ENCODE results near the gene SLCO1C1.
"Not testable (repeated sequence)": the region's sequence is repeated elsewhere in the genome, so short reads cannot be mapped to it uniquely, and the experiment has no call there.

The SLCO1C1 gene, protein sequence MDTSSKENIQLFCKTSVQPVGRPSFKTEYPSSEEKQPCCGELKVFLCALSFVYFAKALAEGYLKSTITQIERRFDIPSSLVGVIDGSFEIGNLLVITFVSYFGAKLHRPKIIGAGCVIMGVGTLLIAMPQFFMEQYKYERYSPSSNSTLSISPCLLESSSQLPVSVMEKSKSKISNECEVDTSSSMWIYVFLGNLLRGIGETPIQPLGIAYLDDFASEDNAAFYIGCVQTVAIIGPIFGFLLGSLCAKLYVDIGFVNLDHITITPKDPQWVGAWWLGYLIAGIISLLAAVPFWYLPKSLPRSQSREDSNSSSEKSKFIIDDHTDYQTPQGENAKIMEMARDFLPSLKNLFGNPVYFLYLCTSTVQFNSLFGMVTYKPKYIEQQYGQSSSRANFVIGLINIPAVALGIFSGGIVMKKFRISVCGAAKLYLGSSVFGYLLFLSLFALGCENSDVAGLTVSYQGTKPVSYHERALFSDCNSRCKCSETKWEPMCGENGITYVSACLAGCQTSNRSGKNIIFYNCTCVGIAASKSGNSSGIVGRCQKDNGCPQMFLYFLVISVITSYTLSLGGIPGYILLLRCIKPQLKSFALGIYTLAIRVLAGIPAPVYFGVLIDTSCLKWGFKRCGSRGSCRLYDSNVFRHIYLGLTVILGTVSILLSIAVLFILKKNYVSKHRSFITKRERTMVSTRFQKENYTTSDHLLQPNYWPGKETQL

DNA sequence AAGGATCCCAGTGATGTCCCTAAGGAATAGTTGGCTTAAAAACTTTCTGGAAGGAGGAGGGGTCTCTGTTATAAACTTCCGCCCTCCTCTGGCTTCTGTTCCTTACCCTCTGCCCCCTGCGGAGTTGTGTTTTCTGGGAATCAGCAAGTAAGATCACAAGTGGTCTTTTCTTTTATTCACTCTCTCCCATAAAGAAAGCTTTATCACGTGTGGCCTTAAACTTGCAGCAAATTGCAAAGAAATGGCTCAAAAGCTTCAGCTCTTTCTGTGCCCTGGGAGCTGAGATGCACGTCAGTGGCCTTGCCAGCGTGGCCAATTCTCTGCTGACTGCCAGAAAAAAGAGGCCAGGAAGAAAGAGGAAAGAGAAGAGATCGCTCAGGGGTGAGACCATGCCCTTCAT lies at the start of gene SLCO1C1:
Gene SLCO1C1 (plus strand): TSS at position 101 of the 400 bp plus-strand sequence. CDS start 4,245 bp downstream, outside the sequence.
- DNase-seq = no peak

DNA sequence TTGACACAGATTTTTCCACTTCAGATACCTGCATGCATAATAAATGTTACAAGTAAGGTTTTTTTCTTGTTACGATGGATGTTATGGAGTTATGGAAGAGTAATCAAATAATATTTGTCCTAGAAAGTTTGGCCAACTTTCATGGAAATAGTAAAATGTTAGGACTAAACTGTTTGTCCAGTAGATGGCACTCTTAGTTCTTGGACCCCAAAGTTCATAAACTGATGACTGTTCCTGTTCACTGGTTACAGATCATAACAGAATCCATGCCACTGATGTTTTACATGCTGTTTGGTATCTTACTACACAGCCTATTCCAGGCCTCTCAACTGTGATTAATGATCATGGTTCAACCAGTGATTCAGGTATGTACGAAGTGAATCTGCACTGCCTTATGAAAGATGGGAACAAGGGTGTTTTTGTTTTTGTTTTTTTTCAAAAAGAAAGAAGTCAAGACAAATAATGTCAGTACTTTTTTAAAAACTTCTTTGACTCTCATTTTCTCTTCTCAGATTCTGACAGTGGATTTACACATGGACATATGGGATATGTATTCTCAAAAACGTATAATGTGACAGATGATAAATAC lies 48.8 kb upstream of the SLCO1C1 start:
- no peak for DNase-seq

DNA sequence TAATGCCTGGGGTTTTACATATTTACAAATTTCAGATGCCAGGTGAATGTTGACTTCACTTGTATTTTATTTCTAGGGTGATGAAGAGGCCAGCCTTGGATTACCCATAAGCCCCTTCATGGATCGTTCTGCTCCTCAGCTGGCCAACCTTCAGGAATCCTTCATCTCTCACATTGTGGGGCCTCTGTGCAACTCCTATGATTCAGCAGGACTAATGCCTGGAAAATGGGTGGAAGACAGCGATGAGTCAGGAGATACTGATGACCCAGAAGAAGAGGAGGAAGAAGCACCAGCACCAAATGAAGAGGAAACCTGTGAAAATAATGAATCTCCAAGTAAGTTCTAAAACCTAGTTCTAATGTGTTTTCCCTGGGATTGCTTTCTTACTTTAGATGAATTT lies 41.3 kb upstream of the SLCO1C1 start:
- DNase-seq = no peak

DNA sequence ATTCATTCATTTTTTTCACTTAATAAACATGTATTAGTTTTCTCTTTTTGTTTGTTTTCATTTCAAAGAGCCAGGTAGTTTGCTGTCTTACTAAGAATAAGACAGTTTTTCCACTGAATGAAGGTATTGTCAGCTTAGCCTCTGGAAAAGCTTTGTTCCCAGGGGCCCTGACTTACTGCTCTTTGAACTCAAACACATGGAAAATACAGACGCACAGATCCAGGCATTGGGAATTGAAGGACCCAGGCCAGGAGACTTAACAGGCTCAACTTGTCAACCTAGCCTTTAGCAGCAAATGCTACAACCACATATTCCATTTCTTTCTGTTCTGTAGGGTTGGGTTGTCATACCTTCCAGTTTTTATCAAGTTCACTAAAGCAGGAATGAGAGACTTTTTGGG lies 38.5 kb upstream of the SLCO1C1 start:
- DNase-seq = no peak

DNA sequence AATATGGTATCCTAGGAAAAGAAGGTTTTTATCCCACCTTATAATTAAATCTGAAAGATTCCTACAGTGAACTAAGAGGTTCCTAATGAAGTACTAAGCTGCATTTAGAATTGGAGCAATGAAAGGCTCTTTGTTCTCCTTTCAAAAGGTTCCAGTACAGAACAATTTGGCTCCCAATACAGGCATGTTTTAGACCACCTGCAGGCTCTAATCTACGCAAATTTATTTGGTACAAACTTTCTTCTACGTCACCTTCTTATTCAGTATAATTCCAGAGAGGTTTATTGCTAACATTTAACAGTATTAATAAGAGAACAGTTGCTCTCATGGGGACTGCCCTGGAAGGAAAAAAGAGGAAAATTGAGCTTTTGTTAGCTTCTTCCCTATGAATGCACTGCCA lies 37.6 kb upstream of the SLCO1C1 start:
- DNase-seq = no peak

DNA sequence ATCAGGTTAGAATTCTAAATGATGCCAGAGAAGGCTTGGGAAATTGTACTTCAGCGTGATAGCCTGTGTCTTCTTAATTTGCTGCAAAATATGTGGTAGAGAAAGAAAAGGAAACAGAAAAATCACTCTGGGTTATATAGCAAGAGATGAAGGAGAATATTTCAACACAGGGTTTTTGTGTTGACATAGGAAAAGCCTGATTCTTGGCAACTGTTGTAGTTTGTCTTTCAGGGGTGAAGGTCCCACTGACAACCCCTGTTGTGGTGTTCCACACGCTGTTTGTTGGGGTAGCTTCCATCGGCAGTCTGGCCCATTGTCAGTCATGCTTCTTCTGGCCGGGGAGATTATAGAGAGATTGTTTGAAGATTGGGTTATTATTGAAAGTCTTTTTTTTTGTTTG lies 13.8 kb upstream of the SLCO1C1 start:
- no peak for DNase-seq

DNA sequence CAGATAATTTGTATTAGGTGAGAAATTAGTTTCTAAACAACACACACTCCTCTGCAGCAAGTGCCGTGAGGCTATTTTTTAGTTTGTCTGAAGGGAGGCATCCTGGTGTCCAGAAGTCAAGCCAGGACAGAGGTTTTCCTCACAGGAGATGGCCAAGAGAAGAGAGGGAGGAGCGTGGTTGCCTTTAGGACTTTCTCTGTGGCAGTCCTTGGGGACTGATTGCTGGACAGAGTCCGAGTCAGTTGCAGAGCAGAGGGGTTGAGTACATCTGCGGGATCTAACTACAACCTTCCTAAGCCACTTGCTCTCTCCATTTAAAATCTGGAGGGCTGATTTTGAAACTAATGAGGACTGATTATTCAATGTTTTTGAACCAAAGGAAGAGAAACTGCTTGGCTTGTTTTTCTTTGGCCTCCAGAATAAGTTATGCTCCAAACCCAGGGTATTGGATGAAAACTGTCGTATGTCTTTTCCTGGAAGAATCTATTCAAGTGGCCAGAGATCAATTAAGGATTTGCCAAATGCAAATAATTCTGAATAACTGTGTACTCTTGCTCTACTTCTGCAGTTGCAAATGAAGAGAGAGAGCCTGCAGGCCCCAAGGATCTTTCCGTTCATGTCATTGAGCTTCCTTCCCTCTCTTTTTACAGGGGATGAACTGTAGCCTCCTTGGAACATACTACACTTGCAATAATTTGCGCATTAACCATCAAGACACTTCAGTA lies 1.2 kb downstream of the SLCO1C1 start:
- DNase-seq = no peak

DNA sequence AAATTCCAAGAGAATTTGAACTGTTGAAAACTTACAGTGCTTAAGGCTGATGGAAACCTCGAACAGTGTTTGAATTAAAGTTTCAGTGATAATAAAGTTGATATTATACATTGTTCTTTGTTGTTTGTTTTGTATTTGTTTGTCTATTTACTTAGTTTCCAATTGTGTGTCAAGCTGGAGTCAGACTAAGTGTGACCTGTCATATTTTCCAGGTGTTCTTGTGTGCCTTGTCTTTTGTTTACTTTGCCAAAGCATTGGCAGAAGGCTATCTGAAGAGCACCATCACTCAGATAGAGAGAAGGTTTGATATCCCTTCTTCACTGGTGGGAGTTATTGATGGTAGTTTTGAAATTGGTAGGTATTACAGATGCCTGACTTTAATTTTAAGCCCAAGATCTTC lies 6.0 kb downstream of the SLCO1C1 start:
- DNase-seq = no peak

DNA sequence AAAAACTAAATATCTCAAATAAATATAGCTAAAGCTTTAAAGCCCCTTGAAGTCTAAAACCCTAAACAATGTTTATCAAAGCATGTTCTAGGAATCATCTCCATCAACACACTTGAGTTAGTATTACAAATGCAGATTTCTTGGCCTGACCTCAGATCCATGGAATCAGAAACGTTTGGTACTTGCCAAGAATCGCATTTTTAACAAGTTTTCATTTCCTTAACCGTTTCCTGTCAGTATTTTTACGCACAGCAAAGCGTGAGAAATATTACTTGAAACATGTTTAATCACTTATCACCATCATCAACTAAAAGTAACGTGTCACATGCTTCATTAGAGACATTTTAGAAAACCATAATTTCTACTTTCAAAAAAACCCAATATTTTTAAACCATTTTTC lies 9.7 kb downstream of the SLCO1C1 start:
- no peak for DNase-seq

DNA sequence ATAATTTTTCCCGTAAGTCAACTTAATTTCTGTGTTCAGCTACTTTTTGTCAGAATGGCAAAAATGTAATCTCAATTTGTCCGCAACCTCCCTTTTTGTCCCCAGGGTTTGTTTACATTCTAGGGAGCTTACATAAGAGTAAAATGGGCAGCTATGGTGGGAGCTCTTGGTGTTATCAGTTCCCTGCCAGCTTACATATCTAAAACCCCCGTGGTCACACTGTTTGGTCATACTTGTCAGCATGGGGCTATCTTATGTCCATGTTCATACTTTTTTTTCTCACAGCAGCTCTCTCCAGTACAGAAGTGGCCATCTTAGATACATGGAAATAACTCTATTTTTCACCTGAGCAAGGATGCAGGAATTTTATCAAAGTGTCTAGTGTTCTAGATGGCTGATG lies 16.7 kb downstream of the SLCO1C1 start:
- no peak for DNase-seq

DNA sequence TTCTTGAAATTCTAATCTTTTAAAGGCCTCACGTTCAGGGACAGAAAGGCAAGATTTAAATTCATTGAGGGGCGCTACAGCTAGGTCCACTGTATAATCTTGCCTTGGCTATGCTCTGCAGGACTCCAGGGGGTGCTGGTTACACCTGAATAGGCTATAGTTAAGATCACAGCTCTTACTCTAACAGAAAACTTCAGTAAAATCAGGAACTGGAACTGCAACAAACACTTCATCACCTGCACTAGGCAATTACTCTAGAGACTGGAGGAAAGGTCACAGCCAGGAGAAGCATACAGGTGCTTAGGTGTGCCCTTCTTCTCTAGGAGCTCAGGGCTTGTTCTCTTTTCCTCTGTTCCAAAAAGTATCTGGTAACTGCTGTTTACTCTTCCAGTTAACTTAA lies 20.9 kb downstream of the SLCO1C1 start:
- DNase-seq = no peak

DNA sequence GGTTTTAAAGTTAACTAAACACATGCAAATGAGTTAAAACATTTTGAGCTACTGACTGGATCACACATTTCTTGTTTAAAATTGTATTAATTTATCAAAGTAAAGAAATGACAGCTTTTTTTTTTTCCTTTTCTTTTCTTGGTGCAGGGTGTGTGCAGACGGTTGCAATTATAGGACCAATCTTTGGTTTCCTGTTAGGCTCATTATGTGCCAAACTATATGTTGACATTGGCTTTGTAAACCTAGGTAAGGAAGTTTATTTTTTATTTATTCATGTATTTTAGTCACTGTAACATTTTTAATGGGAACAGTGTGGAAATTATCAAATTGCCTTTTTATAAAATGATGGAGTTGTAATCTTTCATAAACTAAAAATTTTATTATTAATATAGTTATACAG lies 21.9 kb downstream of the SLCO1C1 start:
- DNase-seq = no peak

DNA sequence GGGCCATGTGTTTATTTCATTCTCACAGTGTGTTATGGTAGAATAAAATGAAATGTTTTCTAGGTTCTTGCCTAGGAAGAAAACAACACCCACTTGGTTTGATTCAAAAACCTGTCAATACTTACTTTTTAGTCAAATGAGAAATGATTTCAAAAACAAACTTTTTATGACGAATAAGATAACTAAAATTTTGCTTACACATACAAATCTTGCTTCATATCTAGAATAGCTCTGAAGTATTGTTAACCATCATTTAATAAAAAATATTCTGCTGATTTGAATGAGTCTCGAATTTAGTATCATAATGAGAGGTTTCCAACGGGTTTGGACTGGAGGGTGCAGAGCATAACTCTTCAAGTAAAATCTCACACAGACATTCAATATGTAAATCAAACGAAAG lies 23.2 kb downstream of the SLCO1C1 start:
- no peak for DNase-seq

DNA sequence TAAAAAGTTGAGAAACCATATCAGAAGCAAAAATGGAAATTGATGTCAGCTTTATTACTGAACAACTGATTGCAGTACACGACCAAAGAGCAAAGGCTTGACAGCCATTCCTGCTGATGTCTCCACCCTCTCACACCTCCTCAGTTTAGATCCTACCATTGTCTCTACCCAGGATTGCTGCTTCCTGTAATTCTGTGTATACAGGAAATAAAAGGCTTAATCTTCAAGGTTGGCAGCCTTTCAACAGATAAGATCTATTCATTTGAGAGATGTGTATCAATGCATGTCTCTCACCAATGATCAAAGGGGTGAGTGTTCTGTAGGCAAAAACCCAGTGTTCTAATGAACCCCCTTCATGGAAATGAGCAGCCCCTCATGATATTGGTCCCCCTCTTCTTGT lies 27.0 kb downstream of the SLCO1C1 start:
- DNase-seq = no peak

DNA sequence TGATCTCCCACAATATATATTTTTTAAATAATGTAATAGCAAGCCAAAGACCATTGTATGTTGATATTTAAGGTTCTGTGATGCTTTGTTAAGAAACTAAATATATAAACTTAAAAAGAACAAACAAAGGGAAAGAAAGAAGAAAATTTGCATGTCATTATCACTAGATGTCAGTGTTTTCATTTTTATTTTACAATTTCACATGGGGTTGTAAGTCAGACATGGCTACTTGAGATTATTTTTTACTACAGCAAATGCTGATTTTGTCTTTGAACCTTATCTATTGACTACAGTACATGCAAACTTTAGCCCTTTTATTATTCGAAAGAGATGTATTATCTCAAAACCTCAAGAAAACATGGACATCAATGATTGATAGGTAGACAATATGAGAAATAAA lies 36.1 kb downstream of the SLCO1C1 start:
- DNase-seq = no peak

DNA sequence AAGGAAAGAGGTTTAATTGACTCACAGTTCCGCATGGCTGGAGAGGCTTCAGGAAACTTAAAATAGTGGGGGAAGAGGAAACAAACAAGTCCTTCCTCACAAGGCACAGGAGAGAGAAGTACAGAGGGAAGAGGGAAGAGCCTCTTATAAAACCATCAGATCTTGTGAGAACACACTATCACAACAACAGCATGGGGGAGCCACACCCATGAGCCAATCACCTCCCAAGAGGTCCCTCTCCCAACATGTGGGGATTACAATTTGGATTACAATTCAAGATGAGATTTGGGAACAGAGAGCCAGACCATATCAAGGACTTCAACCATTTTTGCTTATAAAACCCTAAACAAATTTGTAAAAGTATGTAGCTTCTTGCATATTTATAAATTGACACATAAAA lies 45.8 kb downstream of the SLCO1C1 start:
- no peak for DNase-seq

DNA sequence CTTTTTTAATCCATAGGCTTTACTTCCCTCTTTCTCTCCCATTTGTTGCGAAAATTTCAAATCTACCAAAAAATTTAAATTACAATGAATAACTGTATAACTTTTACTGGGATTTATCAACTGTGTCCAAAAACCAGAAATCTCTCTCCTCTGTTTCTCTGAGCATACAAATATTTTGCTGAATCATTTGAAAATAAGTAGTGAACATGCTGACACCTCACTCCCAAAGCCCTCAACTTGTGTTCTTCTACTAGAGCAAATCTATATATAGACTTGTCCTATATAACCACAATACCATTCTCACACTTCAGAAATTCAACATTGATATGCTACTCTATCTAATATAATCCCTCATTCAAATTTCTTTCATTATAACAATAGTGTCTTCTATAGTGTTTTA lies 53.1 kb downstream of the SLCO1C1 start:
- no peak for DNase-seq

DNA sequence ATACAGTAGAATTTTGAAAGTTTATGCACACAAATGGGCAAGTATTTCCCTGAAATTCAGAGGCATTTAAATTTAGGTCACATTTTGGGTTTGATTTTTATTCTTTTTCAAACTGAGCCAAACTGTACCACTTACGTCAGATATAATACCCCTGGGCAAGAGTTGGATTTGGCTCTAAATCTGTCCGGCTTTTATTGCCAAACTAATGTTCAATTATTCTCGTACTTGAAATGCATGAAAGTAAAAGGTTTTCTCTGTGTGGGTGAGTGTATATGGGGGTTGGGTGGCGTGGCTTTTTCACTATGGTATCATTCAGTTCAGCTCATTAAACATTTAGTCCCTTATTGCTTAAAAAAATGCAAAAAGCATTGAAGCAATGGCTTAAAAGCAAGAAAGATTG lies 55.9 kb downstream of the SLCO1C1 start:
- DNase-seq = no peak

DNA sequence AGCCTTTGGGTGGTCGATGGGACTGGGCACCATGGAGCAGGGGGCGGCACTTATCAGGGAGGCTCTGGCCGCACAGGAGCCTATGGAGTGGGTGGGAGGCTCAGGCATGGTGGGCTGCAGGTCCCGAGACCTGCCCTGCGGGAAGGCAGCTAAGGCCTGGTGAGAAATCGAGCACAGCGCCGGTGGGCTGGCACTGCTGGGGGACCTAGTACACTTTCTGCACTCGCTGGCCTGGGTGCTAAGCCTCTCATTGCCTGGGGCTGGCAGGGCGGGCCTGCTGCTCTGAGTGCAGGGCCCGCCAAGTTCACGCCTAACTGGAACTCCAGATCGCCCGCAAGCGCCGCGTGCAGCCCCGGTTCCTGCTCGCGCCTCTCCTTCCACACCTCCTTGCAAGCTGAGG lies 82.3 kb downstream of the SLCO1C1 start:
- DNase-seq = no peak

DNA sequence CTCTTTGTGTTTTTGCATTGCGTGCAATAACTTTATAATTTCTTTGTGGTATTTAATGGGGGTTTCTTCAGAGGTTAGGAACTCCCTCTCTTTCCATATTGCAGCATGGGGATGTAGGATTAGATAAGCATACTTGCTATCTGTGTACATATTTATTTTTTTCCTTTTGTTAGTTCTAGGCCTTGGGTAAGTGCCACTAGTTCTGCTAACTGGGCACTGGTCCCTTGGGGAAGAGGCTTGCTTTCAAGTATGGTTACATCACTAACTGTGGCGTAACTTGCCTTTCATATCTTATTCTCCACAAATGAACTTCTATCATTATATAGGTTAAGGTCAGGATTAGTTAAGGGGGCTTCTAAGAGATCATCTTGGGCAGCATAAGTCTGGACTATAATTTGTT lies 83.8 kb downstream of the SLCO1C1 start:
- no peak for DNase-seq

DNA sequence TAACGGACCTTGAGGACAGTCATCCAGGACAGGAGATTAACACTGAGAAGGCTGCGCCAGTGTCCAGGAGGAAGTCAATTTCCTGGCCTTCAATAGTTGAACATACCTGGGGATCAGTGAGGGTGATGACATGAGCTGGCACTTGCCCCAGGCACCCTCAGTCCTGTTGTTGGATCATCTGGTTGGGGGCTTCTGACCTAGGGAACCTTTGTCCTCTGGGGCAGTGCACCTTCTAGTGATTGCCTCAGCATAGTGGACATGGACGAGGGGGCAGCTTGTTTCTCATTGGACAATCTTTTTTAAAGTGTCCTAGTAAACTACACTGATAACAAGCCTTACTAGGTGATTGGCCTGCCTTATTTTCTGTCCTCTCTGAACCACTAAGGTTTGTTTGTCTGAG lies 84.8 kb downstream of the SLCO1C1 start:
- not testable (repeated sequence) for DNase-seq

DNA sequence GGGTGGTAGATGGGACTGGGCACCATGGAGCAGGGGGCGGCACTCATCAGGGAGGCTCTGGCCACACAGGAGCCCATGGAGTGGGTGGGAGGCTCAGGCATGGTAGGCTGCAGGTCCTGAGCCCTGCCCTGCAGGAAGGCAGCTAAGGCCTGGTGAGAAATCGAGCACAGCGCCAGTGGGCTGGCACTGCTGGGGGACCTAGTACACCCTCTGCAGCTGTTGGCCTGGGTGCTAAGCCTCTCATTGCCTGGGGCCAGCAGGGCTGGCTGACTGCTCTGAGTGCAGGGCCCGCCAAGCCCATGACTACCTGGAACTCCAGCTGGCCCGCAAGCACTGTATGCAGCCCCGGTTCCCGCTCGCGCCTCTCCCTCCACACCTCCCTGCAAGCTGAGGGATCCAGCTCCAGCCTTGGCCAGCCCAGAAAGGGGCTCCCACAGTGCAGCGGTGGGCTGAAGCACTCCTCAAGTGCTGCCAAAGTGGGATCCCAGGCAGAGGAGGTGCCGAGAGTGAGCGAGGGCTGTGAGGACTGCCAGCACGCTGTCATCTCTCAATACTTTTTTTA lies 88.7 kb downstream of the SLCO1C1 start:
- not testable (repeated sequence) for DNase-seq

DNA sequence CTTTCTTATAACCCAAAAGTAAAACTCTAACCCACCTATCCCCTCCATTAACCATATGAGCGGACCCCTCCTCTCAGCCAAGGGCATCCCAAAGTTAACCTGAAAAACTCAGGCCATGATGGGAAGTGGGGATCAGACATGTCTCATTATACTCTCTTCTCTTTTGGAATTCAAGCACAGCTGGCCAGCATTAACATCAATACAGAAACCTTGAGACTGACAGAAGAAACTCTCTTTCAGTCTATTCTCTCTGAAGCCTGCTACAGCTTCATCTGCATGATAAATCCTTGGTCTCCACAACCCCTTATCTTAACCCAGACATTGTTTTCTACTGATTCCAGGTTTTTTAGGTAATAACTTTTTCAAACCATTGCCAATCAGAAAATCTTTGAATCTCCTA lies 97.8 kb downstream of the SLCO1C1 start:
- no peak for DNase-seq

Measured in NCI-H524 treated with DMSO at 0.1 percent for 48 hours (cell line).